ENCODE data around the gene CPXM1. TPM values are rescaled to one million over a fixed set of nuclear protein-coding genes. Genes with fewer than 3 reads are reported as not detected.

CPXM1 gene
- total RNA-seq, 1 donor from 2014 or later, result 0.14 TPM

DNA sequence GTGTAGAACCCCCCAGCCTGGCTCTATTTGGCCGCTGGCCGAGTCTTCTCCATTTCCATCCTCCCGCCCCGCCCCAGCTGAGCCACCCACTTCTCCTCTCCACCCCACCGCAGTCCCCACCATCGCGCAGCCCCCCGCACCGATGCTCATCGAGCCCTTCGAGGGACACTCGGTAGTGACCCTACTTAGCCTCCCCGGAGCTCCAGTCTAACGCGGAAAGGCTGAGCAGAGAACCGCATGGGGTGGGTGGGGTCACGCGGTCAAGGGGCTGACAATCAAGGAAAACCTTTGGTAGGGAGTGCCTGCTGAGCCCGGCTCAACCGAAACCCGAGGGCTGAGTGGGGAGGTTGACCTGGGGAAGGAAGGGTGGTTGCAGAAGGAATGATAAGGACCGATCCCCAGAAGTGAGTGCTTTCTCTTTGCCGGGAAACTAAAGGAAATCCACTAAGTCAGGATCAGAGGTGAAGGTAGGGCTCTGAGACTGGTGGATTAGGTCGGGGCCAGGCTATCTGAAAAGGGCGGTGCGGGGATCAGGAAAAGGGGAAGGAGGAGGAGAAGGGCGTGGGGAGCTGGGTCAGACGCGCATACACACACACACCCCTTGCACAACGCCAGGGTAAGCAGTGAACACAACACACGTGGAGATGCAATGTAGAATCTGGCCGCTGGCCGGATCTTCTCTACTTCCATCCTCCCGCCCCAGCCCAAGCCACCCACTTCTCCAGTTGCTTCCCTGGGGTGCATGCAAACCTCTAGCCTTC lies 49.8 kb downstream of the CPXM1 start:
- DNase-seq, result peak; percentile 65
- Mint-ChIP-seq H3K27me3 (peaks cover 56% of the 10 kb centered on the region), H3K4me1 (peaks cover 18% of the 10 kb centered on the region), H3K9me3 (no peaks in the 10 kb centered on the region), H3K4me3 (peak overlapping the region; percentile 71), H3K27ac (no peak overlapping the region), H3K36me3 (ENCODE audit: low read depth) (no peaks in the 10 kb centered on the region)
- intact Hi-C loops (cut with micrococcal nuclease), result loop anchor here (5.0 kb wide), 2 partner anchors 102 to 252 kb away; no protein-coding TSS in a partner anchor

DNA sequence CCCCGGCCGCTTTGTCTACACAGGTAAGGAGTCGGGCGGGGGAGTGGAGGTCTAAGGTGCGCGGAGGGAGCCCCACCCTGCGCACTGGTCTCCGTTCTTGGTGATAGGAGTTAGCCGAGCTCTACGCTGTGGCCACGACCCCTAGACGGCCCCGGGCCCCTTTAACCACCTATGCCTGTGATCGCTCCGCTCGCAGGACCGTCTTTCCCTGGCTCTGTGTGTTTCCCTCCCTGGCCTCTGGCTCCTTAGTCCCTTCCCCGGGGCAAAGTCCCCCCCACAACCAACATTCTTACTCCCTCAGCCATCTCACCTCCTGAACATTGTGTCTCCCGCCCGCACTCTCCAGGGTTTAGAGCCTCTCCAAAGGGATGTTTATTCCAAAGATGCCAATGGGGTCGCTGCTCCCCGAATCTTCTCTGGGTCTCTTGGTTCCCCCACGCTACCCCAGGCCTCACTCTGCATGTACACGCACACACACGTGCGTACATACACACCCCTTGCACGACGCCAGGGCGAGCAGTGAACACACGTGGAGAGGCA lies 50.4 kb downstream of the CPXM1 start:
- peaks cover 53% of the 10 kb centered on the region for H3K27me3 Mint-ChIP-seq
- no peak overlapping the region for H3K27ac Mint-ChIP-seq
- no peak for DNase-seq
- no peak overlapping the region for H3K4me3 Mint-ChIP-seq
- H3K4me1 Mint-ChIP-seq, result peaks cover 20% of the 10 kb centered on the region
- no peaks in the 10 kb centered on the region for H3K9me3 Mint-ChIP-seq
- intact Hi-C loops (cut with micrococcal nuclease), result loop anchor here (5.0 kb wide), 2 partner anchors 102 to 252 kb away; no protein-coding TSS in a partner anchor
- H3K36me3 Mint-ChIP-seq (ENCODE audit: low read depth), result no peaks in the 10 kb centered on the region

- no peak overlapping the region for H3K4me3 Mint-ChIP-seq
- intact Hi-C loops (cut with micrococcal nuclease), result no loop called here
- peaks cover 20% of the 10 kb centered on the region for H3K4me1 Mint-ChIP-seq
- H3K36me3 Mint-ChIP-seq (ENCODE audit: low read depth), result no peaks in the 10 kb centered on the region
- no peaks in the 10 kb centered on the region for H3K9me3 Mint-ChIP-seq
- peaks cover 48% of the 10 kb centered on the region for H3K27me3 Mint-ChIP-seq
- H3K27ac Mint-ChIP-seq, result no peak overlapping the region
- DNase-seq, result no peak
Observed at GRCh38 chr20:2749343-2749950, 51.0 kb downstream of the CPXM1 start.

- Mint-ChIP-seq H3K36me3 (ENCODE audit: low read depth) (no peaks in the 10 kb centered on the region), H3K27me3 (peaks cover 42% of the 10 kb centered on the region), H3K4me3 (no peak overlapping the region), H3K4me1 (peaks cover 19% of the 10 kb centered on the region), H3K27ac (no peak overlapping the region), H3K9me3 (no peaks in the 10 kb centered on the region)
- DNase-seq, result no peak
- intact Hi-C loops (cut with micrococcal nuclease), result no loop called here
Observed at GRCh38 chr20:2748551-2749342, 51.7 kb downstream of the CPXM1 start.

DNA sequence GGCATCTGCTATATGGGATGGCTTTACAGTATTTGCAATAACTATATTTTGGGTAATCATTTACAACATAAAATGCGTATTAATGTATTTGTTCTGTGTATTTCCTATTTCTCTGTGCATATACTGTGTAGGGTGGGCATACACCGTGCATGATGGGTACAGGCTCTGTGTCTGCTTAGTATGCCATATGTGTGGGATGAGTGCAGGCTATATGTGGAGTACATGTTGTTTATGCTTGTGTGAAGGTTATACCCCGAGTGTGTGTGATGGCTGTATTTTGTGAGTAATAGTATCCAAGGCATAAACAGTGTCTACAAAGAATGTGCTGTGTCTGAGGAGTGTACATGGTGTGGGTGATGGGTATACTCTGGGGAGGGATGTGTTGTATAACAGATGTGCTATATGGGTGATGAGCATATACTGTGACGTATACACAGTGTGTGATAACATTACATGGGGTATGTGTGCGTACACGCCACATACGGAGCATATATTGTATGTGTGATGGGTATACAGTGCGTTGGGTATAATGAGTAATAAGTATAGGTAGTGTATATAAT lies 52.7 kb downstream of the CPXM1 start:
- H3K4me3 Mint-ChIP-seq, result no peak overlapping the region
- no peak for DNase-seq
- H3K27me3 Mint-ChIP-seq, result peaks cover 41% of the 10 kb centered on the region
- H3K4me1 Mint-ChIP-seq, result peaks cover 20% of the 10 kb centered on the region
- H3K27ac Mint-ChIP-seq, result no peak overlapping the region
- H3K9me3 Mint-ChIP-seq, result no peaks in the 10 kb centered on the region
- intact Hi-C loops (cut with micrococcal nuclease), result no loop called here
- H3K36me3 Mint-ChIP-seq (ENCODE audit: low read depth), result no peaks in the 10 kb centered on the region

DNA sequence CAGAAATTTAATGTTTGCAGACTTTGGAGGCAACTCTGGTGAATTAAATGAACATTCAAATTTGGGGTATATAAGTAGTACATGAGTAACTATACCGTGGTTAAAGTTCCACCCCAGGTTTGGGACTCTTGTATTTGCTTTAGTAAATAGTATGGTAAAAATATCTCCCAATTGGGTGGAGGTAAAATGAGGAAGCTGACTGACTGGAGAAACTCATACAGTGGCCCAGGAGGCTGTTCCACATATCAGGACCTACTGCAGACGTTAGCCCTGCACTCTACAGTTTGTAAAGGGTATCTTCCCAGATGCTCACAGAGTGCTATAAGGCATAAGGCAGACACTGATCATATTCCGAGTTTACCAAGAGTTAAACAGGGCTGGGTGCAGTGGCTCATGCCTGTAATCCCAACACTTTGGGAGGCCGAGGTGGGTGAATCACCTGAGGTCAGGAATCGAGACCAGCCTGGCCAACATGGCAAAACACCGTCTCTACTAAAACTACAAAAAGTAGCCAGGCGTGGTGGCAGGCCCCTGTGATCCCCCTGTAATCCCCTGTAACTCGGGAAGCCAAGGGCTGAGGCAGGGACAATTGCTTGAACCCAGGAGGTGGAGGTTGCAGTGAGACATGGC lies 53.7 kb downstream of the CPXM1 start:
- Mint-ChIP-seq H3K27ac (no peak overlapping the region), H3K4me1 (peaks cover 29% of the 10 kb centered on the region), H3K36me3 (ENCODE audit: low read depth) (no peaks in the 10 kb centered on the region), H3K9me3 (no peaks in the 10 kb centered on the region), H3K4me3 (no peak overlapping the region), H3K27me3 (peaks cover 39% of the 10 kb centered on the region)
- no peak for DNase-seq
- intact Hi-C loops (cut with micrococcal nuclease), result no loop called here

GRCh38 chr20:2745936-2746635 lies 54.3 kb downstream of the CPXM1 start:
- H3K9me3 Mint-ChIP-seq, result no peaks in the 10 kb centered on the region
- no peak overlapping the region for H3K4me3 Mint-ChIP-seq
- peaks cover 35% of the 10 kb centered on the region for H3K4me1 Mint-ChIP-seq
- intact Hi-C loops (cut with micrococcal nuclease), result no loop called here
- H3K27ac Mint-ChIP-seq, result no peak overlapping the region
- H3K27me3 Mint-ChIP-seq, result peaks cover 35% of the 10 kb centered on the region
- DNase-seq, result no peak
- H3K36me3 Mint-ChIP-seq (ENCODE audit: low read depth), result no peaks in the 10 kb centered on the region

- no peak for DNase-seq
- intact Hi-C loops (cut with micrococcal nuclease), result no loop called here
- no peaks in the 10 kb centered on the region for H3K36me3 Mint-ChIP-seq (ENCODE audit: low read depth)
Observed at GRCh38 chr20:2745060-2745910, 55.1 kb downstream of the CPXM1 start.

More at GRCh38 chr20:2745060-2745910, 55.1 kb downstream of the CPXM1 start:
- H3K4me1 Mint-ChIP-seq, result peaks cover 32% of the 10 kb centered on the region
- no peak overlapping the region for H3K4me3 Mint-ChIP-seq
- no peaks in the 10 kb centered on the region for H3K9me3 Mint-ChIP-seq
- peaks cover 27% of the 10 kb centered on the region for H3K27me3 Mint-ChIP-seq
- H3K27ac Mint-ChIP-seq, result no peak overlapping the region

Other genes with a start within 250 kb of the CPXM1 start
- 884 and 899 TPM in 2 replicates for gene NOP56, start 148.0 kb downstream of the CPXM1 start, total RNA-seq
- gene IDH3B, start 136.4 kb downstream of the CPXM1 start, total RNA-seq, result 121 and 127 TPM in 2 replicates
- 7.3 and 7.6 TPM in 2 replicates for gene EBF4, start 107.8 kb downstream of the CPXM1 start, total RNA-seq
- gene C20orf141, start 14.4 kb upstream of the CPXM1 start, total RNA-seq, result not detected in 2 replicates
- gene TMEM239, start 15.7 kb upstream of the CPXM1 start, total RNA-seq, result not detected in 2 replicates
- 23.4 and 26.1 TPM in 2 replicates for gene PCED1A, start 40.0 kb upstream of the CPXM1 start, total RNA-seq
- gene VPS16, start 40.1 kb upstream of the CPXM1 start, total RNA-seq, result 44.3 and 44.9 TPM in 2 replicates
- 66.5 and 71.5 TPM in 2 replicates for gene PTPRA, start 72.9 kb upstream of the CPXM1 start, total RNA-seq
- 1.7 and 2.7 TPM in 2 replicates for gene GNRH2, start 243.0 kb upstream of the CPXM1 start, total RNA-seq
- 123 and 130 TPM in 2 replicates for gene MRPS26, start 245.4 kb upstream of the CPXM1 start, total RNA-seq